PC-3 (cell line): ENCODE data around the gene SPAAR. TPM values are rescaled to one million over a fixed set of nuclear protein-coding genes. Genes with fewer than 3 reads are reported as not detected.

Experiments
- ATAC-seq: fragments of 200-7000 bp; cut with Tn5 transposase; 2 replicates; pipeline ENCODE4 v1.9.1; 2020; ENCODE audit warnings: mild to moderate bottlenecking, moderate library complexity
- BruUV-seq: library from RNA; stranded (reverse); fragments of 400-500 nt; replicated peaks from 2 replicates; lab custom pipeline; 2021; lab: Mats Ljungman, UMichigan
- CTCF ChIA-PET: fragments of 300-600 bp; sonication (Branson Sonifier 250); formaldehyde crosslinking; loops from one replicate; lab custom pipeline; 2022; ENCODE audit warnings: antibody characterized with exemption; lab: Charles Lee
- POLR2A ChIA-PET: fragments of 300-600 bp; sonication (Branson Sonifier 250); formaldehyde crosslinking; loops from one replicate; lab custom pipeline; 2022; ENCODE audit warnings: antibody characterized with exemption; ENCODE audit not compliant: unreplicated experiment; lab: Charles Lee
- DNase-seq: peaks from one replicate; pipeline ENCODE4 v3.0.0-alpha.2; 2015
- H2AFZ ChIP-seq: fragments of 300-600 bp; sonication (generic); 2 replicates; pipeline ENCODE4 v1.6.0; 2016; ENCODE audit warnings: antibody characterized with exemption, low read length
- H3F3A ChIP-seq: fragments of 300-600 bp; sonication (generic); one replicate; pipeline ENCODE4 v1.6.0; 2017; ENCODE audit warnings: antibody characterized with exemption, low read length, control low read depth, mild to moderate bottlenecking; ENCODE audit not compliant: unreplicated experiment
- H3K27ac ChIP-seq: fragments of 300-600 bp; sonication (generic); 2 replicates; pipeline ENCODE4 v1.5.1; 2016; ENCODE audit warnings: mild to moderate bottlenecking, low read length
- H3K27me3 ChIP-seq: fragments of 300-600 bp; sonication (generic); 2 replicates; pipeline ENCODE4 v1.6.1; 2016; ENCODE audit warnings: low read length, mixed read lengths
- H3K36me3 ChIP-seq: fragments of 300-600 bp; sonication (generic); 2 replicates; pipeline ENCODE4 v1.6.1; 2016; ENCODE audit warnings: low read depth, mixed run types, low read length, mixed read lengths
- H3K4me1 ChIP-seq: fragments of 300-600 bp; sonication (generic); 2 replicates; pipeline ENCODE4 v1.5.1; 2016; ENCODE audit warnings: low read length; ENCODE audit not compliant: insufficient read depth
- H3K4me2 ChIP-seq: fragments of 300-600 bp; sonication (generic); 2 replicates; pipeline ENCODE4 v1.6.0; 2016; ENCODE audit warnings: low read length
- H3K4me3 ChIP-seq: fragments of 300-600 bp; sonication (generic); 2 replicates; pipeline ENCODE4 v1.5.1; 2016; ENCODE audit warnings: mild to moderate bottlenecking, low read length, mixed read lengths
- H3K79me2 ChIP-seq: fragments of 300-600 bp; sonication (generic); 2 replicates; pipeline ENCODE4 v1.6.1; 2017; ENCODE audit warnings: low read length, mixed read lengths
- H3K9ac ChIP-seq: fragments of 300-600 bp; sonication (generic); 2 replicates; pipeline ENCODE4 v1.6.0; 2016; ENCODE audit warnings: mild to moderate bottlenecking, low read length
- H3K9me2 ChIP-seq: fragments of 300-600 bp; sonication (generic); replicated peaks from 2 replicates; pipeline ENCODE4 v1.6.1; 2016; ENCODE audit warnings: mixed run types, low read length, mixed read lengths
- H3K9me3 ChIP-seq: fragments of 300-600 bp; sonication (generic); 2 replicates; pipeline ENCODE4 v1.6.1; 2016; ENCODE audit warnings: low read length, mixed read lengths
- H4K20me1 ChIP-seq: fragments of 300-600 bp; sonication (generic); 2 replicates; pipeline ENCODE4 v1.6.1; 2016; ENCODE audit warnings: low read length, mixed read lengths
- CTCF ChIP-seq: fragments of 300-600 bp; sonication (generic); conservative IDR thresholded peaks from 2 replicates; pipeline ENCODE4 v1.5.1; 2017; ENCODE audit warnings: antibody characterized with exemption, low read depth, mild to moderate bottlenecking, low read length
- EZH2 ChIP-seq: fragments of 300-600 bp; sonication (generic); IDR thresholded peaks from one replicate; pipeline ENCODE4 v1.6.1; 2017; ENCODE audit warnings: antibody characterized with exemption, mild to moderate bottlenecking, low read length; ENCODE audit not compliant: unreplicated experiment
- EZH2phosphoT487 ChIP-seq: fragments of 300-600 bp; sonication (generic); IDR thresholded peaks from 2 replicates; pipeline ENCODE4 v1.6.1; 2018; ENCODE audit warnings: mild to moderate bottlenecking, antibody characterized with exemption, low read length, borderline replicate concordance
- intact Hi-C: fragments of 100-400 bp; cut with micrococcal nuclease; formaldehyde crosslinking; loops from 2 replicates; pipeline ENCODE4 v1.9.0; 2023
- total RNA-seq: library from RNA; depleted of rRNA; stranded (reverse); fragments of >200 nt; gene quantifications from 2 replicates; pipeline ENCODE4 v1.2.3, GENCODE V29; 2014

SPAAR gene
- total RNA-seq, 1 experiment from 2014 or later: not detected

GRCh38 chr9:35898337-35898736 is 11.0 kb upstream of the SPAAR start:
- no peak overlapping the region for H3K4me2 ChIP-seq
- ChIA-PET CTCF (no interaction called here), POLR2A (no interaction called here)
- no peak overlapping the region for H3K4me3 ChIP-seq
- no peaks in the 10 kb centered on the region for H4K20me1 ChIP-seq
- no peaks in the 10 kb centered on the region for H3K36me3 ChIP-seq
- no peaks in the 10 kb centered on the region for H3K9me3 ChIP-seq
- DNase-seq: no peak
- H3K27ac ChIP-seq: no peak overlapping the region
- no peaks in the 10 kb centered on the region for H3K27me3 ChIP-seq
- no peaks in the 10 kb centered on the region for H3K79me2 ChIP-seq
- peaks cover 3% of the 10 kb centered on the region for H3K4me1 ChIP-seq
- H2AFZ ChIP-seq: no peak overlapping the region
- no peak overlapping the region for H3K9ac ChIP-seq
- no peak for TF ChIP-seq EZH2phosphoT487
- H3K9me2 ChIP-seq: no peaks in the 10 kb centered on the region
- ATAC-seq: no peak
- BruUV-seq: no TSS peak
- H3F3A ChIP-seq: no peaks in the 10 kb centered on the region
- intact Hi-C loops: no loop called here

GRCh38 chr9:35899021-35899420 is 10.3 kb upstream of the SPAAR start:
- ATAC-seq: no peak
- H3K36me3 ChIP-seq: no peaks in the 10 kb centered on the region
- no peaks in the 10 kb centered on the region for H3K9me2 ChIP-seq
- CTCF ChIA-PET: no interaction called here
- intact Hi-C loops: no loop called here
- peaks cover 4% of the 10 kb centered on the region for H3K4me1 ChIP-seq
- H3F3A ChIP-seq: no peaks in the 10 kb centered on the region
- DNase-seq: no peak
- BruUV-seq: no TSS peak
- no peaks in the 10 kb centered on the region for H3K9me3 ChIP-seq
- no peaks in the 10 kb centered on the region for H3K27me3 ChIP-seq
- no peak overlapping the region for H3K4me3 ChIP-seq
- no peak overlapping the region for H3K9ac ChIP-seq
- no peak overlapping the region for H3K4me2 ChIP-seq
- no peaks in the 10 kb centered on the region for H3K79me2 ChIP-seq
- H2AFZ ChIP-seq: no peak overlapping the region
- TF ChIP-seq CTCF (no peak), EZH2phosphoT487 (no peak), EZH2 (no peak)
- H4K20me1 ChIP-seq: no peaks in the 10 kb centered on the region
- POLR2A ChIA-PET: no interaction called here
- no peak overlapping the region for H3K27ac ChIP-seq

- H3K4me1 ChIP-seq: peaks cover 43% of the 10 kb centered on the region
- peak; percentile 68 for DNase-seq
- peaks cover 1% of the 10 kb centered on the region for H3F3A ChIP-seq
- BruUV-seq: no TSS peak
- no peaks in the 10 kb centered on the region for H3K27me3 ChIP-seq
- H3K9ac ChIP-seq: no peak overlapping the region
- ATAC-seq: no peak
- H3K36me3 ChIP-seq: no peaks in the 10 kb centered on the region
- ChIA-PET POLR2A (interaction anchor here (0.6 kb wide), 1 partner anchor 245 kb away, joined by 3 read pairs; no protein-coding TSS in a partner anchor), CTCF (interaction anchor here (1.0 to 1.2 kb wide), 2 partner anchors 42 to 114 kb away, joined by 3 to 18 read pairs; no protein-coding TSS in a partner anchor)
- peaks cover 10% of the 10 kb centered on the region for H3K79me2 ChIP-seq
- no peaks in the 10 kb centered on the region for H3K9me3 ChIP-seq
- 0 out of 2 replicates have a peak overlapping the region, but pooled peaks have one; percentile 44 for H2AFZ ChIP-seq
- intact Hi-C loops: loop anchor here (1.0 to 5.0 kb wide), 3 partner anchors 42 to 119 kb away; no protein-coding TSS in a partner anchor
- TF ChIP-seq EZH2: no peak
- TF ChIP-seq EZH2phosphoT487: no peak
- TF ChIP-seq CTCF: peak; percentile 78
- H4K20me1 ChIP-seq: no peaks in the 10 kb centered on the region
- no peaks in the 10 kb centered on the region for H3K9me2 ChIP-seq
- no peak overlapping the region for H3K4me3 ChIP-seq
- 0 out of 2 replicates have a peak overlapping the region, but pooled peaks have one; percentile 10 for H3K4me2 ChIP-seq
- no peak overlapping the region for H3K27ac ChIP-seq
These were observed 6.2 kb upstream of the SPAAR start for GRCh38 chr9:35903049-35903448.
